ENCODE measurements around the gene SHH. TPM values are rescaled to one million over a fixed set of nuclear protein-coding genes. Genes with fewer than 3 reads are reported as not detected.

SHH gene
- total RNA-seq, 4 donors from 2014 or later, result 1.4 to 2.5 (median 2.1) TPM; not detected in 1

DNA sequence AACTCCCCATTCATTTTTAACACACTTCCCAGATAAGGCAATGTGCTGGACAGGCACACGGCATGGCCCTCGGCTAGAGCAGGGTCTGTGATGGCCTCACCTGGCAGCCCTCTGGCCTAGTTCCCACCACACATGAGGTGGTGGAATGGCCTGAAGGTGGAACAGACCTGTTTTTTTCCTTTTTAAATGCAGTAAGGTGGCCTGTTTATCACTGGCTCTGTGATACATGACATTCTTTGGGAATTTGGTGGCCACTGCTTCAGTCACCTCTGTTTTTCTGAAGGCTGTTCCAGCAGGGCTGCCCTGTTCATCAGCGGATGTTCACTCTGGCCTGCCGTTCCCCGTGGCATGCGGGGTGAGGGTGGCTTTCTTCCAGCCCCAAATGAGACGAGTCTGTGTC, 36.6 kb downstream of the SHH start:
- Histone ChIP-seq H3K36me3 (peaks cover 0 to 92% (median 0%) of the 10 kb centered on the region in 3 donors), H3K4me1 (no peaks in the 10 kb centered on the region), H3K4me3 (no peak overlapping the region), H3K9me3 (no peaks in the 10 kb centered on the region), H3K27ac (no peak overlapping the region), H3K27me3 (no peaks in the 10 kb centered on the region)
- DNase-seq, result no peak
- no peak for TF ChIP-seq CTCF (IDR thresholded peaks at IDR 0.05)
- TF ChIP-seq POLR2A (IDR thresholded peaks at IDR 0.05), result no peak

DNA sequence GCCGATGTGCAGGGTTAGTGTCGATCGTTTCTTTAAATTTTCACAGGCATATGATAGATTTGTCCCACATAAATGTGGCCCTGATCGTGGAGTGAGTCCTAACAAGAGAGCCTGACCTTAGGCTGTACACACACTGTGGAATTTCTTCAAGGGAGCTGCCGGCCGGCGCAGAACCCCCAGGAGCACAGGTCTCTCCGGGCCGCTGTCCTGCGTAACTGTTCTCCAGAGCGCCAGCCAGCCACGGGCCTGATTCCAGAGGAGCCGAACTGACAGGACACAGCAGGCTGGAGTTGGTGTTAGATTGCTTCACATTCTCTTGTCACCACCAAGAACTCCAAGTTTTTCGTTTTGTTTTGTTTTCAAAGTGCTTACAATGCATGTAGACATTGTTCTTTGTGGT, 37.3 kb downstream of the SHH start:
- Histone ChIP-seq H3K27me3 (no peaks in the 10 kb centered on the region), H3K9me3 (no peaks in the 10 kb centered on the region), H3K4me1 (no peaks in the 10 kb centered on the region), H3K36me3 (peaks cover 0 to 92% (median 0%) of the 10 kb centered on the region in 3 donors), H3K4me3 (no peak overlapping the region), H3K27ac (no peak overlapping the region)
- peak in 1 of 3 donors; percentile 46 for DNase-seq
- TF ChIP-seq CTCF (IDR thresholded peaks at IDR 0.05), result no peak
- no peak for TF ChIP-seq POLR2A (IDR thresholded peaks at IDR 0.05)

- no peaks in the 10 kb centered on the region for H3K9me3 ChIP-seq
- no peaks in the 10 kb centered on the region for H3K4me1 ChIP-seq
- H3K27ac ChIP-seq, result no peak overlapping the region
- TF ChIP-seq POLR2A (IDR thresholded peaks at IDR 0.05) (no peak), CTCF (IDR thresholded peaks at IDR 0.05) (no peak)
- no peak for DNase-seq
- no peak overlapping the region for H3K4me3 ChIP-seq
- peaks cover 0 to 93% (median 0%) of the 10 kb centered on the region in 3 donors for H3K36me3 ChIP-seq
- no peaks in the 10 kb centered on the region for H3K27me3 ChIP-seq
These were observed 38.7 kb downstream of the SHH start for GRCh38 chr7:155773531-155773930.

GRCh38 chr7:155770241-155770640, 42.0 kb downstream of the SHH start:
- DNase-seq, result no peak
- H3K27me3 ChIP-seq, result no peaks in the 10 kb centered on the region
- H3K9me3 ChIP-seq, result no peaks in the 10 kb centered on the region
- no peak for TF ChIP-seq POLR2A (IDR thresholded peaks at IDR 0.05)
- TF ChIP-seq CTCF (IDR thresholded peaks at IDR 0.05), result no peak
- no peak overlapping the region for H3K27ac ChIP-seq
- no peaks in the 10 kb centered on the region for H3K4me1 ChIP-seq
- peaks cover 0 to 94% (median 0%) of the 10 kb centered on the region in 3 donors for H3K36me3 ChIP-seq
- H3K4me3 ChIP-seq, result no peak overlapping the region

GRCh38 chr7:155769701-155770100, 42.6 kb downstream of the SHH start:
- no peak overlapping the region for H3K4me3 ChIP-seq
- H3K27ac ChIP-seq, result no peak overlapping the region
- TF ChIP-seq POLR2A (IDR thresholded peaks at IDR 0.05) (no peak), CTCF (IDR thresholded peaks at IDR 0.05) (no peak)

More at GRCh38 chr7:155769701-155770100, 42.6 kb downstream of the SHH start:
- Histone ChIP-seq H3K27me3 (no peaks in the 10 kb centered on the region), H3K4me1 (no peaks in the 10 kb centered on the region), H3K9me3 (no peaks in the 10 kb centered on the region), H3K36me3 (peaks cover 0 to 94% (median 0%) of the 10 kb centered on the region in 3 donors)
- DNase-seq, result no peak
